Natural killer cell (primary cell): ENCODE results near the gene CCL1. TPM values are rescaled to one million over a fixed set of nuclear protein-coding genes. Genes with fewer than 3 reads are reported as not detected.

ENCODE experiments used
- ATAC-seq, 3 donors: fragments of 150-1000 bp in 2 of 3; fragments of 200-7000 bp in 1 of 3; cut with Tn5 transposase; 1 replicate in 1 of 3; 2 replicates in 2 of 3; pipeline ENCODE4 v1.10.0; 2021; ENCODE audit warnings: mild to moderate bottlenecking in 2 of 3, moderate library complexity in 2 of 3
- DNase-seq, 2 donors: peaks; one replicate each; pipeline versions ENCODE4 v3.0.0 to v3.0.0-alpha.2; 2013 to 2021; ENCODE audit warnings: mixed read lengths in 1 of 2
- H3K27ac ChIP-seq: one replicate; pipeline ENCODE4 v1.5.1; 2013; ENCODE audit warnings: mild to moderate bottlenecking, low read length
- H3K27me3 ChIP-seq: one replicate; pipeline ENCODE4 v1.6.1; 2013; ENCODE audit warnings: low read length; ENCODE audit not compliant: control insufficient read depth, insufficient read depth
- H3K36me3 ChIP-seq: one replicate; pipeline ENCODE4 v1.6.1; 2013; ENCODE audit warnings: low read length; ENCODE audit not compliant: control insufficient read depth, insufficient read depth
- H3K4me1 ChIP-seq: one replicate; pipeline ENCODE4 v1.6.1; 2013; ENCODE audit warnings: low read length; ENCODE audit not compliant: control insufficient read depth, insufficient read depth
- H3K4me3 ChIP-seq: one replicate; pipeline ENCODE4 v1.5.1; 2013; ENCODE audit warnings: low read length
- H3K9me3 ChIP-seq: one replicate; pipeline ENCODE4 v1.6.1; 2013; ENCODE audit warnings: low read length; ENCODE audit not compliant: control insufficient read depth, insufficient read depth
- H3K27ac Mint-ChIP-seq, 2 donors: one replicate each; pipeline ENCODE4 v1.8.0; 2022; ENCODE audit warnings: mild to moderate bottlenecking in 2 of 2, mixed read lengths in 2 of 2, moderate library complexity in 1 of 2
- H3K27me3 Mint-ChIP-seq, 2 donors: one replicate each; pipeline ENCODE4 v1.8.0; 2022; ENCODE audit warnings: low read depth in 2 of 2, mixed read lengths in 2 of 2
- H3K36me3 Mint-ChIP-seq: one replicate; pipeline ENCODE4 v1.8.0; 2022; ENCODE audit warnings: mixed read lengths
- H3K4me1 Mint-ChIP-seq, 2 donors: one replicate each; pipeline ENCODE4 v1.8.0; 2022; ENCODE audit warnings: mixed read lengths in 2 of 2
- H3K4me3 Mint-ChIP-seq: one replicate; pipeline ENCODE4 v1.8.0; 2022; ENCODE audit warnings: mild to moderate bottlenecking, moderate library complexity, mixed read lengths
- H3K9me3 Mint-ChIP-seq, 2 donors: one replicate each; pipeline ENCODE4 v1.8.0; 2022; ENCODE audit warnings: mixed read lengths in 2 of 2
- WGBS: methylation state at CpG from one replicate; pipeline ENCODE4 v1.1.7; 2013; ENCODE audit warnings: missing lambda C conversion rate; ENCODE audit not compliant: insufficient coverage; 5-methylcytosine and 5-hydroxymethylcytosine counted together
- intact Hi-C: fragments of 100-400 bp; cut with micrococcal nuclease; formaldehyde crosslinking; loops from one replicate; pipeline ENCODE4 v1.14.2; 2022
- total RNA-seq, 4 donors: library from RNA; stranded (reverse); fragments of 120-200 nt in 1 of 4; gene quantifications; one replicate each; pipeline versions ENCODE4 v1.2.3 to v1.2.4, GENCODE V29; 2013 to 2022
- TF ChIP-seq, protein P1 (sequence below): fragments of 200-600 bp; IDR thresholded peaks from one replicate; pipeline ENCODE4 v1.8.0; 2022; ENCODE audit warnings: antibody characterized with exemption

The CCL1 gene, protein sequence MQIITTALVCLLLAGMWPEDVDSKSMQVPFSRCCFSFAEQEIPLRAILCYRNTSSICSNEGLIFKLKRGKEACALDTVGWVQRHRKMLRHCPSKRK
- total RNA-seq: not detected
- total RNA-seq (2013): not detected

DNA sequence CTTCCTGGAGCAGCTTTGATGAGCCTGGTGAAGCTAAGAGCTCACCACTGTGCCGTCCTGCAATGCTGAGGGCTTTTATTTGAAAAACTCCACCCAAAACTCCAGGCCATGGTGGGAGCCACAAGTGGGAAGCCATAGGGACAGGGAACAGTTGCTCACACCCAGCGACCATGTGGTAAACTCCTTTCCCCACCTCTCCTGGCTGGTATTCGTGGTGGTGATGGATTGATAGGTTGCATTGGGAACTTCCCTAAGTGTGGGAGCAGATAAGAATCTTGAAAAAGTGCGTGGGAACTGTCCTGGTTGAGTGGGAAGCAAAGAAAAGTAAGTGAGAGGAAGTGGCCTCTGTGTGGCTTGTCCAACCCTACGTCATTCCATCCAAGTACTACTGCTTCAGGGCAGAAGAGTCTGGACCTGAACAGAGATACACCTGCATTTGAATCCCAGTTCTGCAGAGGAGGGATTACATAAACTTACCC is at the start of gene CCL1:
Gene CCL1, minus strand, starts transcription at position 51 of the 479 bp plus-strand sequence. CDS start 72 bp downstream, outside the sequence.
- 40% methylated on average over 3 of the region's 5 CpGs for WGBS

DNA sequence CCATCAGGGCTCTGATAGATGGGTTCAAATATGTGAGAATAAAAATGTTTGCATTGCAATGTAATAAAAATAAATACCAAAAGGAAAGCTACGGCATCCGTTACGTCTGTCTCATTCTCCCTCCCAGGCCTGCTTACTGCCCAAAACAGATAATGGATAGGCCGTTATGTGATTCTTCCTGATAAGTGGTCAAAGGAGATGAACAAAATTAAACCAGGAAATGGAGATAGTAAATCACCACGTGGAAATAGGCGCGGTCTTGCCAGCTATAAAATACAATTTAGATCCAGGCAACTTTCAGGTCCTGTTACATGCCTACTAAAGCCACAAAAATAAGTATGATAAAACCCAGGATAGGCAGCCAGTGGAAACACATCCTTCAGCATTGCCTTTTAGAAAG is 49.5 kb upstream of the CCL1 start:
- Histone ChIP-seq H3K36me3 (no peaks in the 10 kb centered on the region), H3K4me3 (no peak overlapping the region), H3K4me1 (no peaks in the 10 kb centered on the region), H3K27me3 (no peaks in the 10 kb centered on the region), H3K27ac (no peak overlapping the region), H3K9me3 (no peaks in the 10 kb centered on the region)
- ATAC-seq (no peak), DNase-seq (no peak)
- Mint-ChIP-seq H3K27me3 (peaks cover 29 to 62% of the 10 kb centered on the region in 2 donors), H3K27ac (no peak overlapping the region), H3K36me3 (no peaks in the 10 kb centered on the region), H3K4me3 (no peak overlapping the region), H3K9me3 (no peaks in the 10 kb centered on the region), H3K4me1 (no peaks in the 10 kb centered on the region)
- TF ChIP-seq, protein P1, sequence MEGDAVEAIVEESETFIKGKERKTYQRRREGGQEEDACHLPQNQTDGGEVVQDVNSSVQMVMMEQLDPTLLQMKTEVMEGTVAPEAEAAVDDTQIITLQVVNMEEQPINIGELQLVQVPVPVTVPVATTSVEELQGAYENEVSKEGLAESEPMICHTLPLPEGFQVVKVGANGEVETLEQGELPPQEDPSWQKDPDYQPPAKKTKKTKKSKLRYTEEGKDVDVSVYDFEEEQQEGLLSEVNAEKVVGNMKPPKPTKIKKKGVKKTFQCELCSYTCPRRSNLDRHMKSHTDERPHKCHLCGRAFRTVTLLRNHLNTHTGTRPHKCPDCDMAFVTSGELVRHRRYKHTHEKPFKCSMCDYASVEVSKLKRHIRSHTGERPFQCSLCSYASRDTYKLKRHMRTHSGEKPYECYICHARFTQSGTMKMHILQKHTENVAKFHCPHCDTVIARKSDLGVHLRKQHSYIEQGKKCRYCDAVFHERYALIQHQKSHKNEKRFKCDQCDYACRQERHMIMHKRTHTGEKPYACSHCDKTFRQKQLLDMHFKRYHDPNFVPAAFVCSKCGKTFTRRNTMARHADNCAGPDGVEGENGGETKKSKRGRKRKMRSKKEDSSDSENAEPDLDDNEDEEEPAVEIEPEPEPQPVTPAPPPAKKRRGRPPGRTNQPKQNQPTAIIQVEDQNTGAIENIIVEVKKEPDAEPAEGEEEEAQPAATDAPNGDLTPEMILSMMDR: no peak
- intact Hi-C loops: no loop called here
- WGBS: 50% methylated on average over 6 of the region's 7 CpGs

More for the DNA sequence above, at the start of gene CCL1:
- no peak within 1 kb of the TSS for H3K4me3 ChIP-seq
- Mint-ChIP-seq H3K27me3 (peaks cover 7% of the 10 kb centered on the region in 2 donors), H3K36me3 (no peaks in the 10 kb centered on the region), H3K4me1 (peaks cover 0 to 7% of the 10 kb centered on the region in 2 donors), H3K4me3 (no peak within 1 kb of the TSS), H3K27ac (no peak within 1 kb of the TSS), H3K9me3 (no peaks in the 10 kb centered on the region)
- no peaks in the 10 kb centered on the region for H3K27me3 ChIP-seq
- H3K9me3 ChIP-seq: no peaks in the 10 kb centered on the region
- no peak for ATAC-seq
- no peak for DNase-seq
- no peak within 1 kb of the TSS for H3K27ac ChIP-seq
- H3K36me3 ChIP-seq: no peaks in the 10 kb centered on the region
- TF ChIP-seq, protein P1: no peak
- peaks cover 17% of the 10 kb centered on the region for H3K4me1 ChIP-seq
- intact Hi-C loops: loop anchor here (5.0 kb wide), 1 partner anchor 161 kb away; no protein-coding TSS in a partner anchor

DNA sequence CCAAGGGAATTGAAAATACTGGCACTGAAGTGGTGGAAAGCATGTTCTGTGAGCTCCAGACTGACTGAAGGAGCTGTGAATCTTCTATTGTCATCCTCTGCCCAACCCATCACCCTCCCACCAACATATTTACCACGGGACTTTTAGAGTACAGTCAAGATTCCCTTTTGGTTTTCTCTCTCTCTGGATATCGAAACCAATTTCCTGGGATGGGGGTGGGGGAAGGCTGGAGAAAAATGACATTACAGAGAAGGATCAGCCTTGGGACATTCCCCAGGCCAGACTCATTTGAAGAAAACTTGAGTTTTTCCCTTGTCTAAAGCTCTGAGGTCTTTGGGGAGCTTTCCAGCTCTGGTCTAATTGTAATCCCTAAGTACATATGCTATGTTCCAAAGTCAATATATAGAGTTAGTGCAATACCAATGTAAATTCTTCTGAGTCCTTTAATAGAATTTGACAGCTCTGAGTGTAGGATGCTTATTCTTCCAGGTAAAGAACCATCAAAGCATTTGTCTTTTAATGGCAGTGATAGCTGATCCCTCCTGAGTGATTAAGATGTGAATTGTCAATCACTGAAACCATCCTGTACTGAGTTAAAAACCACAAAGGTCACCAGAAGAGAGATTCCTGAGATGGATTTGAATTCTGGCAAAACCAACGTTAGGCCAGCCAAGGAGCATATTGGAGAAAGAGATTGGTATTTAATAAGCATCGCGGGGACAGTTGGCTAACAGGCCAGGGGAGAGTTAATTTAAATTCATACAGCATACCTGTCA is 48.8 kb upstream of the CCL1 start:
- H3K4me1 ChIP-seq: no peaks in the 10 kb centered on the region
- Mint-ChIP-seq H3K36me3 (no peaks in the 10 kb centered on the region), H3K9me3 (no peaks in the 10 kb centered on the region), H3K4me1 (no peaks in the 10 kb centered on the region), H3K27me3 (peaks cover 34 to 62% of the 10 kb centered on the region in 2 donors), H3K4me3 (no peak overlapping the region), H3K27ac (no peak overlapping the region)
- no peaks in the 10 kb centered on the region for H3K27me3 ChIP-seq
- 86% methylated on average over 5 of the region's 5 CpGs for WGBS
- no peak overlapping the region for H3K4me3 ChIP-seq
- H3K9me3 ChIP-seq: no peaks in the 10 kb centered on the region
- intact Hi-C loops: no loop called here
- H3K36me3 ChIP-seq: no peaks in the 10 kb centered on the region
- TF ChIP-seq, protein P1: no peak
- no peak overlapping the region for H3K27ac ChIP-seq
- ATAC-seq (no peak), DNase-seq (no peak)
